Type B pancreatic cell (in vitro differentiated cells): ENCODE measurements around the gene AK4. TPM values are rescaled to one million over a fixed set of nuclear protein-coding genes. Genes with fewer than 3 reads are reported as not detected.
"Not testable (repeated sequence)": the region's sequence is repeated elsewhere in the genome, so short reads cannot be mapped to it uniquely, and the experiment has no call there.

Experiments used
- DNase-seq: peaks from one replicate; pipeline ENCODE4 v3.0.0; 2021; ENCODE audit warnings: mixed read lengths; ENCODE audit not compliant: unreplicated experiment; ENCODE audit errors: extremely low spot score
- H3K27ac Mint-ChIP-seq: 2 replicates; pipeline ENCODE4 v1.8.0; 2021; ENCODE audit warnings: mild to moderate bottlenecking, mixed read lengths
- H3K27me3 Mint-ChIP-seq: 2 replicates; pipeline ENCODE4 v1.8.0; 2021; ENCODE audit warnings: mixed read lengths
- H3K36me3 Mint-ChIP-seq: 2 replicates; pipeline ENCODE4 v1.8.0; 2021; ENCODE audit warnings: mixed read lengths
- H3K4me1 Mint-ChIP-seq: one replicate; pipeline ENCODE4 v1.8.0; 2021; ENCODE audit warnings: mixed read lengths; ENCODE audit not compliant: unreplicated experiment
- H3K4me3 Mint-ChIP-seq: 2 replicates; pipeline ENCODE4 v1.8.0; 2021; ENCODE audit warnings: mild to moderate bottlenecking, mixed read lengths
- H3K9me3 Mint-ChIP-seq: 2 replicates; pipeline ENCODE4 v1.8.0; 2021; ENCODE audit warnings: mixed read lengths
- CTCF ChIP-seq: fragments of 200-600 bp; sonication (generic); conservative IDR thresholded peaks from 2 replicates; pipeline ENCODE4 v1.5.0; 2021; ENCODE audit warnings: antibody characterized with exemption, mild to moderate bottlenecking
- total RNA-seq: library from RNA; stranded (reverse); gene quantifications from 2 replicates; pipeline ENCODE4 v1.2.1, GENCODE V29; 2021; ENCODE audit warnings: low replicate concordance

Gene AK4
- total RNA-seq, 1 donor from 2014 or later: 35.2 TPM

- H3K36me3 Mint-ChIP-seq: peaks cover 4% of the 10 kb centered on the region
- DNase-seq: no peak
- peaks cover 25% of the 10 kb centered on the region for H3K4me1 Mint-ChIP-seq
- peaks cover 9% of the 10 kb centered on the region for H3K27me3 Mint-ChIP-seq
- TF ChIP-seq CTCF: no peak
- H3K9me3 Mint-ChIP-seq: no peaks in the 10 kb centered on the region
- no peak overlapping the region for H3K27ac Mint-ChIP-seq
- no peak overlapping the region for H3K4me3 Mint-ChIP-seq
Observed at GRCh38 chr1:65153635-65154034, 5.6 kb downstream of the AK4 start.

- no peak for DNase-seq
- no peaks in the 10 kb centered on the region for H3K27me3 Mint-ChIP-seq
- peak overlapping the region; percentile 20 for H3K27ac Mint-ChIP-seq
- H3K9me3 Mint-ChIP-seq: no peaks in the 10 kb centered on the region
- H3K4me1 Mint-ChIP-seq: peaks cover 9% of the 10 kb centered on the region
- no peak overlapping the region for H3K4me3 Mint-ChIP-seq
- H3K36me3 Mint-ChIP-seq: peaks cover 4% of the 10 kb centered on the region
- TF ChIP-seq CTCF: no peak
Observed at GRCh38 chr1:65156910-65157545, 9.0 kb downstream of the AK4 start.

GRCh38 chr1:65157546-65157941 is 9.5 kb downstream of the AK4 start:
- Mint-ChIP-seq H3K4me1 (peaks cover 9% of the 10 kb centered on the region), H3K27ac (peak overlapping the region; percentile 20), H3K9me3 (no peaks in the 10 kb centered on the region), H3K36me3 (peaks cover 4% of the 10 kb centered on the region), H3K4me3 (no peak overlapping the region), H3K27me3 (no peaks in the 10 kb centered on the region)
- no peak for DNase-seq
- TF ChIP-seq CTCF: no peak

GRCh38 chr1:65159291-65159688 is 11.3 kb downstream of the AK4 start:
- Mint-ChIP-seq H3K4me1 (peaks cover 16% of the 10 kb centered on the region), H3K27ac (peak overlapping the region; percentile 44)
- not testable (repeated sequence) for H3K9me3 Mint-ChIP-seq, H3K27me3 Mint-ChIP-seq, H3K4me3 Mint-ChIP-seq, H3K36me3 Mint-ChIP-seq
- peak; percentile 25 for DNase-seq

- Mint-ChIP-seq H3K27me3 (no peaks in the 10 kb centered on the region), H3K27ac (no peak overlapping the region), H3K4me1 (peaks cover 21% of the 10 kb centered on the region), H3K4me3 (no peak overlapping the region), H3K9me3 (no peaks in the 10 kb centered on the region), H3K36me3 (no peaks in the 10 kb centered on the region)
- no peak for DNase-seq
- no peak for TF ChIP-seq CTCF
Observed at GRCh38 chr1:65159801-65160523, 12.0 kb downstream of the AK4 start.

- Mint-ChIP-seq H3K27ac (peak overlapping the region; percentile 74), H3K36me3 (no peaks in the 10 kb centered on the region), H3K27me3 (no peaks in the 10 kb centered on the region), H3K9me3 (no peaks in the 10 kb centered on the region), H3K4me1 (peaks cover 36% of the 10 kb centered on the region), H3K4me3 (peak overlapping the region; percentile 51)
- no peak for DNase-seq
- TF ChIP-seq CTCF: no peak
Observed at GRCh38 chr1:65163201-65163805, 15.3 kb downstream of the AK4 start.

- Mint-ChIP-seq H3K27ac (peak overlapping the region; percentile 74), H3K4me3 (peak overlapping the region; percentile 31), H3K4me1 (peaks cover 32% of the 10 kb centered on the region)
- not testable (repeated sequence) for H3K27me3 Mint-ChIP-seq, H3K9me3 Mint-ChIP-seq, DNase-seq, H3K36me3 Mint-ChIP-seq
Observed at GRCh38 chr1:65164101-65164500, 16.1 kb downstream of the AK4 start.
